Thoracic aorta (tissue), 2 donors: ENCODE measurements around the gene TMEM253. TPM values are rescaled to one million over a fixed set of nuclear protein-coding genes. Genes with fewer than 3 reads are reported as not detected.

Source experiments
- ATAC-seq: fragments of 150-250 bp; one replicate; pipeline ENCODE4 v1.8.0; 2017; ENCODE audit warnings: low read depth; ENCODE audit not compliant: insufficient number of reproducible peaks, low FRiP score
- DNase-seq: peaks from one replicate; pipeline ENCODE4 v3.0.0-alpha.2; 2020; ENCODE audit warnings: low spot score
- H3K27ac ChIP-seq, 2 donors: fragments of 200-600 bp; sonication (generic); 1 replicate in 1 of 2; 2 replicates in 1 of 2; pipeline ENCODE4 v1.5.1; 2016; ENCODE audit warnings: mild to moderate bottlenecking in 2 of 2, moderate library complexity in 2 of 2
- H3K27me3 ChIP-seq: fragments of 200-600 bp; sonication (generic); replicated peaks from 2 replicates; pipeline ENCODE4 v1.6.0; 2016; ENCODE audit warnings: mild to moderate bottlenecking; ENCODE audit not compliant: insufficient read depth
- H3K36me3 ChIP-seq: fragments of 200-600 bp; sonication (generic); one replicate; pipeline ENCODE4 v1.5.1; 2016
- H3K4me1 ChIP-seq, 2 donors: fragments of 200-600 bp; sonication (generic); 1 replicate in 1 of 2; 2 replicates in 1 of 2; pipeline versions ENCODE4 v1.5.1 to v1.6.0; 2016; ENCODE audit warnings: low read depth in 2 of 2, mild to moderate bottlenecking in 1 of 2; ENCODE audit not compliant: control insufficient read depth in 1 of 2
- H3K4me3 ChIP-seq: fragments of 200-600 bp; sonication (generic); 2 replicates; pipeline ENCODE4 v1.5.1; 2016; ENCODE audit warnings: mild to moderate bottlenecking
- H3K9me3 ChIP-seq: fragments of 200-600 bp; sonication (generic); 2 replicates; pipeline ENCODE4 v1.5.1; 2016
- CTCF ChIP-seq: fragments of 200-600 bp; sonication (generic); IDR thresholded peaks from one replicate; pipeline ENCODE4 v1.5.1; 2019; ENCODE audit warnings: antibody characterized with exemption
- total RNA-seq, 2 donors: library from RNA; depleted of rRNA; stranded (reverse); fragments of >200 nt; gene quantifications; one replicate each; pipeline versions ENCODE4 v1.1.0 to v1.2.3, GENCODE V29; 2016

The TMEM253 gene
- total RNA-seq, 2 donors from 2014 or later: not detected

GRCh38 chr14:21084396-21084795 is 16.5 kb upstream of the TMEM253 start:
- H3K4me1 ChIP-seq: no peaks in the 10 kb centered on the region
- DNase-seq (no peak), ATAC-seq (no peak)
- H3K4me3 ChIP-seq: no peak overlapping the region
- no peaks in the 10 kb centered on the region for H3K9me3 ChIP-seq
- no peak for TF ChIP-seq CTCF
- no peak overlapping the region for H3K27ac ChIP-seq
- H3K36me3 ChIP-seq: peaks cover 60% of the 10 kb centered on the region
- H3K27me3 ChIP-seq: no peaks in the 10 kb centered on the region

- ATAC-seq (no peak), DNase-seq (no peak)
- H3K4me3 ChIP-seq: no peak overlapping the region
- H3K27ac ChIP-seq: no peak overlapping the region
- peaks cover 54% of the 10 kb centered on the region for H3K36me3 ChIP-seq
- H3K9me3 ChIP-seq: no peaks in the 10 kb centered on the region
- no peaks in the 10 kb centered on the region for H3K4me1 ChIP-seq
- TF ChIP-seq CTCF: no peak
- no peaks in the 10 kb centered on the region for H3K27me3 ChIP-seq
Observed at GRCh38 chr14:21084998-21085853, 15.6 kb upstream of the TMEM253 start.

GRCh38 chr14:21086908-21087293 is 14.0 kb upstream of the TMEM253 start:
- ATAC-seq: no peak
- no peak for TF ChIP-seq CTCF
- no peaks in the 10 kb centered on the region for H3K9me3 ChIP-seq
- no peak overlapping the region for H3K4me3 ChIP-seq
- H3K27me3 ChIP-seq: no peaks in the 10 kb centered on the region
- H3K27ac ChIP-seq: peak overlapping the region; percentile 18 to 56
- DNase-seq: no peak
- H3K4me1 ChIP-seq: no peaks in the 10 kb centered on the region
- H3K36me3 ChIP-seq: peaks cover 48% of the 10 kb centered on the region

GRCh38 chr14:21087294-21088091 is 13.4 kb upstream of the TMEM253 start:
- Histone ChIP-seq H3K27ac (peak overlapping the region; percentile 18 to 56), H3K36me3 (peaks cover 44% of the 10 kb centered on the region), H3K9me3 (no peaks in the 10 kb centered on the region), H3K27me3 (no peaks in the 10 kb centered on the region), H3K4me1 (peaks cover 0 to 4% of the 10 kb centered on the region in 2 donors), H3K4me3 (no peak overlapping the region)
- no peak for DNase-seq
- TF ChIP-seq CTCF: no peak
- ATAC-seq: peak; percentile 29

- no peaks in the 10 kb centered on the region for H3K27me3 ChIP-seq
- H3K9me3 ChIP-seq: no peaks in the 10 kb centered on the region
- DNase-seq (no peak), ATAC-seq (no peak)
- peaks cover 0 to 4% of the 10 kb centered on the region in 2 donors for H3K4me1 ChIP-seq
- peaks cover 38% of the 10 kb centered on the region for H3K36me3 ChIP-seq
- H3K4me3 ChIP-seq: no peak overlapping the region
- no peak overlapping the region for H3K27ac ChIP-seq
- TF ChIP-seq CTCF: no peak
Observed at GRCh38 chr14:21088687-21089086, 12.2 kb upstream of the TMEM253 start.
